Measurements from ENCODE around the gene CKAP5.

GRCh38 chr11:46743693-46744339, 102.3 kb downstream of the CKAP5 start:
- TF ChIP-seq CTCF (conservative IDR thresholded peaks at IDR 0.05; ENCODE audit: low read depth, low read length) (no peak), EZH2 (IDR thresholded peaks at IDR 0.05; ENCODE audit: borderline replicate concordance, low read depth, low read length, poor library complexity, severe bottlenecking) (no peak)
